Loucy (cell line): ENCODE measurements around the gene FOXD1.

Experiments used
- CTCF ChIP-seq: fragments of 200-600 bp; sonication (generic); conservative IDR thresholded peaks from 2 replicates; pipeline ENCODE4 v1.5.1; 2014; ENCODE audit warnings: mild to moderate bottlenecking, antibody characterized with exemption, low read length
- EZH2phosphoT487 ChIP-seq: fragments of 200-600 bp; IDR thresholded peaks from 2 replicates; pipeline ENCODE4 v1.6.1; 2018; ENCODE audit warnings: antibody characterized with exemption, mild to moderate bottlenecking, moderate library complexity, borderline replicate concordance

GRCh38 chr5:73487815-73488214, 39.2 kb upstream of the FOXD1 start:
- no peak for TF ChIP-seq CTCF
- TF ChIP-seq EZH2phosphoT487 = no peak
